ENCODE data around the gene PRKG1. TPM values are rescaled to one million over a fixed set of nuclear protein-coding genes. Genes with fewer than 3 reads are reported as not detected.

Gene PRKG1
- polyA plus RNA-seq, 1 donor (not counting 4 experiments of a cell fraction or from before 2014, with no cell fraction given) = 0.24 TPM

GRCh38 chr10:51285601-51286000 lies 211.3 kb downstream of the PRKG1 start:
- H3K4me1 ChIP-seq (ENCODE audit: control insufficient read depth, extremely low read depth, insufficient read depth, low read length) = no peaks in the 10 kb centered on the region
- no peak for TF ChIP-seq EZH2 (IDR thresholded peaks at IDR 0.05; ENCODE audit: low read length)
- TF ChIP-seq CTCF (optimal IDR thresholded peaks at IDR 0.05 in 1 of 3, IDR thresholded peaks at IDR 0.05 in 1 of 3, conservative IDR thresholded peaks at IDR 0.05 in 1 of 3; ENCODE audit: extremely low read depth in 1 of 3, insufficient read depth in 2 of 3, low read length in 3 of 3) = no peak
- no peaks in the 10 kb centered on the region for H3K9me1 ChIP-seq (ENCODE audit: control insufficient read depth, extremely low read depth, insufficient read depth, low read length)
- H3K36me3 ChIP-seq (ENCODE audit: control insufficient read depth in 2 of 2, extremely low read depth in 1 of 2, insufficient read depth in 2 of 2, low read length in 2 of 2) = no peaks in the 10 kb centered on the region
- no peak for FAIRE-seq
- no peak overlapping the region for H3K4me3 ChIP-seq (ENCODE audit: control insufficient read depth in 2 of 3, extremely low read depth in 1 of 3, insufficient read depth in 2 of 3, low read depth in 1 of 3, low read length in 3 of 3)
- no peaks in the 10 kb centered on the region for H3K27me3 ChIP-seq (ENCODE audit: control insufficient read depth, extremely low read depth, insufficient read depth, low read length)
- H2AFZ ChIP-seq (ENCODE audit: control insufficient read depth, low read length) = no peak overlapping the region
- no peak for DNase-seq (ENCODE audit: low read depth, low spot score)
- dilution Hi-C loops (cut with MboI; ENCODE audit: extremely low pct_ligation_motif_present, low sequenced_read_pairs) = no loop called here
- no peak overlapping the region for H3K4me2 ChIP-seq (ENCODE audit: control insufficient read depth, extremely low read depth, insufficient read depth, low read depth, low read length)
- H3K79me2 ChIP-seq (ENCODE audit: control insufficient read depth, insufficient read depth, low read length) = no peaks in the 10 kb centered on the region
- H4K20me1 ChIP-seq (ENCODE audit: control insufficient read depth, extremely low read depth, insufficient read depth, low read length) = no peaks in the 10 kb centered on the region
- H3K27ac ChIP-seq (ENCODE audit: control insufficient read depth, insufficient read depth, low read length) = no peak overlapping the region
- H3K9me3 ChIP-seq (ENCODE audit: control insufficient read depth, low read depth, low read length) = no peaks in the 10 kb centered on the region
- no peak overlapping the region for H3K9ac ChIP-seq (ENCODE audit: control insufficient read depth, extremely low read depth, insufficient read depth, low read length)

- no peak for FAIRE-seq
- dilution Hi-C loops (cut with MboI; ENCODE audit: extremely low pct_ligation_motif_present, low sequenced_read_pairs) = no loop called here
Measured at GRCh38 chr10:51288511-51288910, 214.2 kb downstream of the PRKG1 start.

More at GRCh38 chr10:51288511-51288910, 214.2 kb downstream of the PRKG1 start:
- Histone ChIP-seq H3K4me2 (ENCODE audit: control insufficient read depth, extremely low read depth, insufficient read depth, low read depth, low read length) (no peak overlapping the region), H3K27me3 (ENCODE audit: control insufficient read depth, extremely low read depth, insufficient read depth, low read length) (no peaks in the 10 kb centered on the region), H3K79me2 (ENCODE audit: control insufficient read depth, insufficient read depth, low read length) (no peaks in the 10 kb centered on the region), H3K36me3 (ENCODE audit: control insufficient read depth in 2 of 2, extremely low read depth in 1 of 2, insufficient read depth in 2 of 2, low read length in 2 of 2) (no peaks in the 10 kb centered on the region), H3K9me3 (ENCODE audit: control insufficient read depth, low read depth, low read length) (no peaks in the 10 kb centered on the region), H3K4me1 (ENCODE audit: control insufficient read depth, extremely low read depth, insufficient read depth, low read length) (no peaks in the 10 kb centered on the region), H4K20me1 (ENCODE audit: control insufficient read depth, extremely low read depth, insufficient read depth, low read length) (no peaks in the 10 kb centered on the region), H3K9me1 (ENCODE audit: control insufficient read depth, extremely low read depth, insufficient read depth, low read length) (no peaks in the 10 kb centered on the region), H2AFZ (ENCODE audit: control insufficient read depth, low read length) (no peak overlapping the region), H3K4me3 (ENCODE audit: control insufficient read depth in 2 of 3, extremely low read depth in 1 of 3, insufficient read depth in 2 of 3, low read depth in 1 of 3, low read length in 3 of 3) (no peak overlapping the region), H3K27ac (ENCODE audit: control insufficient read depth, insufficient read depth, low read length) (no peak overlapping the region), H3K9ac (ENCODE audit: control insufficient read depth, extremely low read depth, insufficient read depth, low read length) (no peak overlapping the region)
- no peak for TF ChIP-seq CTCF (optimal IDR thresholded peaks at IDR 0.05 in 1 of 3, IDR thresholded peaks at IDR 0.05 in 1 of 3, conservative IDR thresholded peaks at IDR 0.05 in 1 of 3; ENCODE audit: extremely low read depth in 1 of 3, insufficient read depth in 2 of 3, low read length in 3 of 3)
- no peak for TF ChIP-seq EZH2 (IDR thresholded peaks at IDR 0.05; ENCODE audit: low read length)
- no peak for DNase-seq (ENCODE audit: low read depth, low spot score)

Data from keratinocyte (primary cell).